ENCODE results near the gene SIGLEC15. TPM values are rescaled to one million over a fixed set of nuclear protein-coding genes. Genes with fewer than 3 reads are reported as not detected.

The SIGLEC15 gene
- total and polyA plus RNA-seq, 10 of the 15 experiments (the other 5 are each of a cell fraction or from before 2014, with no cell fraction given) = 0.09 to 0.45 TPM; not detected in 8

DNA sequence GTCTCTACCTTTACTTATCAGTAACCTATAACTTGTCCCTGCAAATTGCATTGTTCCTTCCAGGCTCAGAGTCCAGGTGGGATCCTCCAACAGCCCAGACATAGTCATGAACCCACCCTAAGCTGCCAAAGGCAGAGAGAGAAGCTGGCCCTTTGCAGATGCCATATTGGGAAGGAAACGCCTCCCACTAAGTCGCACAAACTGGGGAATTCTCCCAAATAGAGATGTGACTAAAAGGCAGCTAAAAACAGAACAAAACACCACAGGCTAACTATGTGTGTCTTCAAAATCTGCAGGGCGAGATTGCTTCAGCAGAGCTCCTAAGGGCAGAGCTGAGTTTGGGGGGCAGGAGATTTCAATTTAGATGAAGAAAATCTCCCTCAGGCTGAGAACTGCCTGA, 38.5 kb upstream of the SIGLEC15 start:
- no peaks in the 10 kb centered on the region for H3K9me3 ChIP-seq (replicated peaks; ENCODE audit: control insufficient read depth, insufficient read depth, low read length)
- H3K4me1 ChIP-seq (ENCODE audit: control insufficient read depth, insufficient read depth, low read length) = no peaks in the 10 kb centered on the region
- no TSS peak for BruUV-seq (replicated peaks)
- intact Hi-C loops (cut with micrococcal nuclease; ENCODE audit: unreplicated experiment) = no loop called here
- FAIRE-seq (no peak), DNase-seq (ENCODE audit: low read depth, low spot score) (no peak), ATAC-seq (no peak)
- no peaks in the 10 kb centered on the region for H3K36me3 ChIP-seq (ENCODE audit: control insufficient read depth in 2 of 2, insufficient read depth in 2 of 2, low read length in 1 of 2)
- no peak overlapping the region for H3K4me3 ChIP-seq
- no peak overlapping the region for H3K4me2 ChIP-seq (ENCODE audit: control insufficient read depth, insufficient read depth)
- no peak overlapping the region for H3K9ac ChIP-seq (ENCODE audit: control insufficient read depth, insufficient read depth, low read length)
- TF ChIP-seq POLR2A (IDR thresholded peaks at IDR 0.05; ENCODE audit: low read depth, low read length) (no peak), MTA2 (IDR thresholded peaks at IDR 0.05; ENCODE audit: low read depth) (no peak), IRF4 (IDR thresholded peaks at IDR 0.05; ENCODE audit: low read depth, low read length) (no peak), ZNF274 (IDR thresholded peaks at IDR 0.05; ENCODE audit: insufficient read depth, insufficient read length) (no peak), CHD1 (IDR thresholded peaks at IDR 0.05; ENCODE audit: low read depth, low read length) (no peak), MEF2A (IDR thresholded peaks at IDR 0.05; ENCODE audit: insufficient read depth, low read depth, low read length) (no peak), SREBF2 (IDR thresholded peaks at IDR 0.05; ENCODE audit: low read length) (no peak), RBBP5 (conservative IDR thresholded peaks at IDR 0.05) (no peak), FOS (IDR thresholded peaks at IDR 0.05; ENCODE audit: borderline replicate concordance, extremely low read depth, insufficient read length) (no peak)
- TF ChIP-seq, protein P1, sequence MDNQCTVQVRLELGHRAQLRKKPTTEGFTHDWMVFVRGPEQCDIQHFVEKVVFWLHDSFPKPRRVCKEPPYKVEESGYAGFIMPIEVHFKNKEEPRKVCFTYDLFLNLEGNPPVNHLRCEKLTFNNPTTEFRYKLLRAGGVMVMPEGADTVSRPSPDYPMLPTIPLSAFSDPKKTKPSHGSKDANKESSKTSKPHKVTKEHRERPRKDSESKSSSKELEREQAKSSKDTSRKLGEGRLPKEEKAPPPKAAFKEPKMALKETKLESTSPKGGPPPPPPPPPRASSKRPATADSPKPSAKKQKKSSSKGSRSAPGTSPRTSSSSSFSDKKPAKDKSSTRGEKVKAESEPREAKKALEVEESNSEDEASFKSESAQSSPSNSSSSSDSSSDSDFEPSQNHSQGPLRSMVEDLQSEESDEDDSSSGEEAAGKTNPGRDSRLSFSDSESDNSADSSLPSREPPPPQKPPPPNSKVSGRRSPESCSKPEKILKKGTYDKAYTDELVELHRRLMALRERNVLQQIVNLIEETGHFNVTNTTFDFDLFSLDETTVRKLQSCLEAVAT (IDR thresholded peaks at IDR 0.05) = no peak
- TF ChIP-seq, protein P2, sequence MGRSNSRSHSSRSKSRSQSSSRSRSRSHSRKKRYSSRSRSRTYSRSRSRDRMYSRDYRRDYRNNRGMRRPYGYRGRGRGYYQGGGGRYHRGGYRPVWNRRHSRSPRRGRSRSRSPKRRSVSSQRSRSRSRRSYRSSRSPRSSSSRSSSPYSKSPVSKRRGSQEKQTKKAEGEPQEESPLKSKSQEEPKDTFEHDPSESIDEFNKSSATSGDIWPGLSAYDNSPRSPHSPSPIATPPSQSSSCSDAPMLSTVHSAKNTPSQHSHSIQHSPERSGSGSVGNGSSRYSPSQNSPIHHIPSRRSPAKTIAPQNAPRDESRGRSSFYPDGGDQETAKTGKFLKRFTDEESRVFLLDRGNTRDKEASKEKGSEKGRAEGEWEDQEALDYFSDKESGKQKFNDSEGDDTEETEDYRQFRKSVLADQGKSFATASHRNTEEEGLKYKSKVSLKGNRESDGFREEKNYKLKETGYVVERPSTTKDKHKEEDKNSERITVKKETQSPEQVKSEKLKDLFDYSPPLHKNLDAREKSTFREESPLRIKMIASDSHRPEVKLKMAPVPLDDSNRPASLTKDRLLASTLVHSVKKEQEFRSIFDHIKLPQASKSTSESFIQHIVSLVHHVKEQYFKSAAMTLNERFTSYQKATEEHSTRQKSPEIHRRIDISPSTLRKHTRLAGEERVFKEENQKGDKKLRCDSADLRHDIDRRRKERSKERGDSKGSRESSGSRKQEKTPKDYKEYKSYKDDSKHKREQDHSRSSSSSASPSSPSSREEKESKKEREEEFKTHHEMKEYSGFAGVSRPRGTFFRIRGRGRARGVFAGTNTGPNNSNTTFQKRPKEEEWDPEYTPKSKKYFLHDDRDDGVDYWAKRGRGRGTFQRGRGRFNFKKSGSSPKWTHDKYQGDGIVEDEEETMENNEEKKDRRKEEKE (IDR thresholded peaks at IDR 0.05) = no peak
- TF ChIP-seq, protein P3, sequence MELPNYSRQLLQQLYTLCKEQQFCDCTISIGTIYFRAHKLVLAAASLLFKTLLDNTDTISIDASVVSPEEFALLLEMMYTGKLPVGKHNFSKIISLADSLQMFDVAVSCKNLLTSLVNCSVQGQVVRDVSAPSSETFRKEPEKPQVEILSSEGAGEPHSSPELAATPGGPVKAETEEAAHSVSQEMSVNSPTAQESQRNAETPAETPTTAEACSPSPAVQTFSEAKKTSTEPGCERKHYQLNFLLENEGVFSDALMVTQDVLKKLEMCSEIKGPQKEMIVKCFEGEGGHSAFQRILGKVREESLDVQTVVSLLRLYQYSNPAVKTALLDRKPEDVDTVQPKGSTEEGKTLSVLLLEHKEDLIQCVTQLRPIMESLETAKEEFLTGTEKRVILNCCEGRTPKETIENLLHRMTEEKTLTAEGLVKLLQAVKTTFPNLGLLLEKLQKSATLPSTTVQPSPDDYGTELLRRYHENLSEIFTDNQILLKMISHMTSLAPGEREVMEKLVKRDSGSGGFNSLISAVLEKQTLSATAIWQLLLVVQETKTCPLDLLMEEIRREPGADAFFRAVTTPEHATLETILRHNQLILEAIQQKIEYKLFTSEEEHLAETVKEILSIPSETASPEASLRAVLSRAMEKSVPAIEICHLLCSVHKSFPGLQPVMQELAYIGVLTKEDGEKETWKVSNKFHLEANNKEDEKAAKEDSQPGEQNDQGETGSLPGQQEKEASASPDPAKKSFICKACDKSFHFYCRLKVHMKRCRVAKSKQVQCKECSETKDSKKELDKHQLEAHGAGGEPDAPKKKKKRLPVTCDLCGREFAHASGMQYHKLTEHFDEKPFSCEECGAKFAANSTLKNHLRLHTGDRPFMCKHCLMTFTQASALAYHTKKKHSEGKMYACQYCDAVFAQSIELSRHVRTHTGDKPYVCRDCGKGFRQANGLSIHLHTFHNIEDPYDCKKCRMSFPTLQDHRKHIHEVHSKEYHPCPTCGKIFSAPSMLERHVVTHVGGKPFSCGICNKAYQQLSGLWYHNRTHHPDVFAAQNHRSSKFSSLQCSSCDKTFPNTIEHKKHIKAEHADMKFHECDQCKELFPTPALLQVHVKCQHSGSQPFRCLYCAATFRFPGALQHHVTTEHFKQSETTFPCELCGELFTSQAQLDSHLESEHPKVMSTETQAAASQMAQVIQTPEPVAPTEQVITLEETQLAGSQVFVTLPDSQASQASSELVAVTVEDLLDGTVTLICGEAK (IDR thresholded peaks at IDR 0.05; ENCODE audit: borderline replicate concordance) = no peak
- in situ Hi-C loops (cut with MboI) = no loop called here
- H2AFZ ChIP-seq (ENCODE audit: control insufficient read depth, low read depth, low read length) = no peak overlapping the region
- ChIA-PET CTCF (no interaction called here), RAD21 (ENCODE audit: unreplicated experiment) (no interaction called here), POLR2A (no interaction called here), SMC1A (ENCODE audit: uncharacterized antibody, unreplicated experiment) (interaction anchor here (1.0 kb wide), 1 partner anchor 43 kb away, joined by 4 read pairs; no protein-coding TSS in a partner anchor)
- no peak overlapping the region for H3K27ac ChIP-seq (ENCODE audit: control insufficient read depth, insufficient read depth)
- no peaks in the 10 kb centered on the region for H3K27me3 ChIP-seq (replicated peaks in 1 of 2; ENCODE audit: control insufficient read depth in 2 of 2, insufficient read depth in 2 of 2, low read length in 1 of 2)
- H3K79me2 ChIP-seq (ENCODE audit: control insufficient read depth, insufficient read depth, low read length) = no peaks in the 10 kb centered on the region
- no peaks in the 10 kb centered on the region for H4K20me1 ChIP-seq (ENCODE audit: control insufficient read depth, insufficient read depth)
- WGBS (ENCODE audit: insufficient coverage, insufficient replicate concordance, low lambda C conversion rate, missing lambda C conversion rate) = 52% methylated on average over 3 of the region's 3 CpGs

Measured in GM12878 (cell line).